Activated CD4-positive, CD25-positive, alpha-beta regulatory T cell (primary cell): Measurements from ENCODE around the gene CSF1R.
"Not testable (repeated sequence)": the region's sequence is repeated elsewhere in the genome, so short reads cannot be mapped to it uniquely, and the experiment has no call there.

Experiments used
- DNase-seq, 4 experiments: peaks; one replicate each; lab custom pipeline; 2025; lab: John Stamatoyannopoulos, UW

CSF1R gene

GRCh38 chr5:150054569-150054968, 31.8 kb downstream of the CSF1R start:
- no peak for DNase-seq

GRCh38 chr5:150053713-150054392, 32.5 kb downstream of the CSF1R start:
- DNase-seq: no peak

GRCh38 chr5:150052956-150053712, 33.2 kb downstream of the CSF1R start:
- DNase-seq: no peak

- no peak for DNase-seq
Measured at GRCh38 chr5:150052226-150052955, 34.0 kb downstream of the CSF1R start.

- no peak for DNase-seq
Measured at GRCh38 chr5:150051657-150052195, 34.6 kb downstream of the CSF1R start.

GRCh38 chr5:150050172-150050811, 36.1 kb downstream of the CSF1R start:
- not testable (repeated sequence) for DNase-seq

GRCh38 chr5:150046031-150046430, 40.3 kb downstream of the CSF1R start:
- DNase-seq: no peak

- no peak for DNase-seq
Measured at GRCh38 chr5:150045549-150045948, 40.8 kb downstream of the CSF1R start.

- DNase-seq: no peak
Measured at GRCh38 chr5:150044712-150045111, 41.6 kb downstream of the CSF1R start.

GRCh38 chr5:150044329-150044681, 42.0 kb downstream of the CSF1R start:
- no peak for DNase-seq

- DNase-seq: no peak
Measured at GRCh38 chr5:150043657-150044328, 42.6 kb downstream of the CSF1R start.

- DNase-seq: no peak
Measured at GRCh38 chr5:150042459-150042858, 43.9 kb downstream of the CSF1R start.

GRCh38 chr5:150038547-150038946, 47.8 kb downstream of the CSF1R start:
- DNase-seq: no peak

- DNase-seq: no peak
Measured at GRCh38 chr5:150036513-150036912, 49.8 kb downstream of the CSF1R start.

GRCh38 chr5:150035139-150035895, 51.0 kb downstream of the CSF1R start:
- no peak for DNase-seq

- DNase-seq: no peak
Measured at GRCh38 chr5:150034662-150035061, 51.7 kb downstream of the CSF1R start.

- DNase-seq: no peak
Measured at GRCh38 chr5:150033334-150033733, 53.0 kb downstream of the CSF1R start.

GRCh38 chr5:150028047-150028446, 58.3 kb downstream of the CSF1R start:
- DNase-seq: not testable (repeated sequence)

- no peak for DNase-seq
Measured at GRCh38 chr5:150026682-150027172, 59.6 kb downstream of the CSF1R start.

- no peak for DNase-seq
Measured at GRCh38 chr5:150024346-150024984, 61.9 kb downstream of the CSF1R start.
